Liver (tissue), 3 donors: ENCODE results near the gene SAMSN1.

Source experiments
- CTCF ChIP-seq: fragments of 150-350 bp; IDR thresholded peaks from 2 replicates; pipeline ENCODE4 v1.5.1; 2017; ENCODE audit warnings: improper control_type of control experiment, low read depth, low read length; ENCODE audit not compliant: missing input control
- FOXA1 ChIP-seq: IDR thresholded peaks from 2 replicates; pipeline ENCODE4 v1.6.1; 2016; ENCODE audit warnings: antibody characterized with exemption
- GABPA ChIP-seq, 2 donors: IDR thresholded peaks in 1 of 2; conservative IDR thresholded peaks in 1 of 2; 2 replicates each; pipeline ENCODE4 v1.6.1; 2016; ENCODE audit warnings: antibody characterized with exemption in 2 of 2, mild to moderate bottlenecking in 1 of 2, moderate library complexity in 1 of 2
- JUND ChIP-seq, 2 donors: IDR thresholded peaks; 2 replicates each; pipeline ENCODE4 v1.6.1; 2016; ENCODE audit warnings: antibody characterized with exemption in 2 of 2
- MAX ChIP-seq: IDR thresholded peaks from 2 replicates; pipeline ENCODE4 v1.6.1; 2016; ENCODE audit warnings: antibody characterized with exemption
- RXRA ChIP-seq, 2 donors: IDR thresholded peaks; 2 replicates each; pipeline ENCODE4 v1.6.1; 2017 to 2018; ENCODE audit warnings: antibody characterized with exemption in 2 of 2, mild to moderate bottlenecking in 1 of 2
- donor health status: healthy.
- donor health status: healthy.

GRCh38 chr21:14493731-14494130 is 52.4 kb downstream of the SAMSN1 start:
- TF ChIP-seq CTCF: no peak
- TF ChIP-seq RXRA (IDR thresholded peaks at IDR 0.05): no peak
- TF ChIP-seq FOXA1: no peak
- no peak for TF ChIP-seq JUND (IDR thresholded peaks at IDR 0.05)
- no peak for TF ChIP-seq MAX
- no peak for TF ChIP-seq GABPA (IDR thresholded peaks at IDR 0.05 in 1 of 2, conservative IDR thresholded peaks at IDR 0.05 in 1 of 2)
